ENCODE data around the gene DPEP2NB.
"Not testable (repeated sequence)": the region's sequence is repeated elsewhere in the genome, so short reads cannot be mapped to it uniquely, and the experiment has no call there.

Gene DPEP2NB

DNA sequence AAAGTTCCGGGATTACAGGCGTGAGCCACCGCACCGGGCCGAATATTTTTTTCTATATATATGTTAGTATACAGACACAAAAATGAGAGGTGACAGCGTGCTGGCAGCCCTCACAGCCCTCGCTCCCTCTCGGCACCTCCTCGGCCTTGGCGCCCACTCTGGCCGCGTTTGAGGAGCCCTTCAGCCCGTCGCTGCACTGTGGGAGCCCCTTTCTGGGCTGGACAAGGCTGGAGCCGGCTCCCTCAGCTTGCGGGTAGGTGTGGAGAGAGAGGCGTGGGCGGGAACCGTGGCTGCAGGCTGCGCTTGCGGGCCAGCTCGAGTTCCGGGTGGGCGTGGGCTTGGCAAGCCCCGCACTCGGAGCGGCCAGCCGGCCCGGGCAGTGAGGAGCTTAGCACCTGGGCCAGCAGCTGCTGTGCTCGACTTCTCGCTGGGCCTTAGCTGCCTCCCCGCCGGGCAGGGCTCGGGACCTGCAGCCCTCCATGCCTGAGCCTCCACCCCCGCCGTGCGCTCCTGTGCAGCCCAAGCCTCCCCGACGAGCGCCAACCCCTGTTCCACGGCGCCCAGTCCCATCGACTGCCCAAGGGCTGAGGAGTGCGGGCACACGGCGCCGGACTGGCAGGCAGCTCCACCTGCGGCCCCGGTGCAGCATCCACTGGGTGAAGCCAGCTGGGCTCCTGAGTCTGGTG lies 33.6 kb downstream of the DPEP2NB start:
- DNase-seq (ENCODE audit: low read depth): no peak

DNA sequence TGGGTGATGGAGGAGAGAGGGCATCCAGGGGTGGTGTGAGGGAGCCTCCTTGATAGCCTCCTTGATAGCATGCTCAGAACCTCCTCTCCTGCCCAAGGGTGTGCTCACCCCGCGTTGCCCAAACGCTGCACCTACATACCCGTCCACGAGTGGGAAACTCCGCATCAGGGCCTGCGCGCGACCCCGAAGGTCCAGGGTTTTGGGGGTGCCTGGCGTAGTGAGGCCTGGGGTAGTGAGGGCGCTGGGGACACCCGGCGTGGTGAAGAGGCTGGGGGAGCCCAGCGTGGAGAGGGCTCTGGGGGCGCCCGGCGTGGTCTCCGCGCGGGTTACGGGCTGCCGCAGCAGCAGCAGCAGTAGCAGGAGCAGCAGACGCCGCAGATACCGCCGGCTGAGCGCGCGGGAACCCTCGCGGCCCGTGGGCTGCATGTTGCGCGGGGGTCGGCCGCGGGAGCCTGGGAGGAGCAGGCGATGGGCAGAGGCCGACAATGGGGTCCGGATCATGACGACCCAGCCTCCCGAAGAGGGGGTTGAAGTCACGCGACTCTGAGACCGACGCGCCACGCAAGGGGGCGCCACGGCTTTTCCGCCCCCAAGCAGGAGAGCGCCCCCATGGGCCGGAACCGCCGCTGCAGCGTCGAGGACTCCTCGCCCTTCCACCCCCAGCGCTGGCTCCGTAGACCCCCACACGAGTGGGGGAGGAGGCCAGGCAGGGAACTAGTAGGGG lies 35.6 kb downstream of the DPEP2NB start, which contains the start of gene DPEP3:
Gene DPEP3, minus strand, starts transcription at position 545 of the 724 bp plus-strand sequence. Its CDS starts 119 bp downstream, at position 426.
- DNase-seq (ENCODE audit: low read depth): no peak

DNA sequence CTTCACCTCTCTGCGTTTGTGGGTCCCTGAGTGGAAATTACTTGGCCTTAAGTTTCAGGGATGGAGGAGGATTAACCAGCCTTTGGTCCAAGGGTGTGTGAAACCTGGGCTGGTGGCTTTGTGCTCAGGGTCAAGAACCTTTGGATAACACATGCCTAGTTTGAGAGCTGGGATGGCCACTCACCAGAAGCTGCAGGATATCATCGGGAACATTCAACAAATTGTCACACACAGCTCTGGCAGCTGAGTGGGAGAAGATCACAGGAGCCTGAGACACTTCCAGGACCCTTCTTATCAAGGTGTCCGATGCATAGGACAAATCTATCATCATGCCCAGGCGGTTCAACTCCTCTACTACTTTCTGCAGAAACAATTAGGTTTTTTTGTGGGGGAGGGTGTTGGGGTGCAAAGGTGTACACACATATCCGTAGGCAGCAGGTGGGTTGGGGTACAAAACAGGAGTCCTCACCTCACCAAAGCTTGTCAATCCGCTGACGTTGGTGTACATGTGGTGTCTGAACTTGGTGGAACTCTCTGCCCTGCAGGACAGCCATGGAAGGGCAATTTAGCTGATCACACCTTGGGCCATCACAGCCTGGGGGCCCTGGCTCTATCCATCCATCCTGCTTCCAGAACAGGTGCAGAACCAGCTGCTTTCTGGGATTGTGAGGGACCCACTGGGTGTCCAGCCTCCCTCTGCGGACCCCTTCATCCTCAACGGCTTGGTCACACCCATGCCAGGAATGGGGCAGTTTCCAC lies 38.1 kb downstream of the DPEP2NB start:
- DNase-seq (ENCODE audit: low read depth): no peak

GRCh38 chr16:67977005-67977404 lies 38.7 kb downstream of the DPEP2NB start:
- no peak for DNase-seq (ENCODE audit: low read depth)

DNA sequence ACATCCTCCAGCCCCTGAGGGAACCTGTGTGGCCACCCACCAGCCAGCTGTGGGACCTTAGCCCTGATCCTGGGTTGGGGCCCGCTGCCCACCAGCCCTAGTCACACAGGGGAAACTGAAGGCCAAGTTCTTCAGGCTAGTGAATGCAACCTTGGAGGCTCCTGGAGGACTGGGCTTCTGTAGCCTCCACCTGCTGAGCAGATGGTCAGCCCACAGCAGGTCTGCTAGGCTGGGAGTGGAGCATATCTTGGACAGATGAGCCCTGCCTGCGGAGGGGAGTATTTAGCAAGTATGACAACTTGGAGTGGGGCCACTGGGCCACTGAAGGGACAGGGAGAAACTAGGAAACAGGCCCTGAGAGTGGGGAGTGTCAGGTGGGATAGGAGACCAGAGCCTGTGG lies 39.5 kb downstream of the DPEP2NB start:
- no peak for DNase-seq (ENCODE audit: low read depth)

- DNase-seq (ENCODE audit: low read depth): no peak
These were observed 40.2 kb downstream of the DPEP2NB start for GRCh38 chr16:67975321-67976105.

DNA sequence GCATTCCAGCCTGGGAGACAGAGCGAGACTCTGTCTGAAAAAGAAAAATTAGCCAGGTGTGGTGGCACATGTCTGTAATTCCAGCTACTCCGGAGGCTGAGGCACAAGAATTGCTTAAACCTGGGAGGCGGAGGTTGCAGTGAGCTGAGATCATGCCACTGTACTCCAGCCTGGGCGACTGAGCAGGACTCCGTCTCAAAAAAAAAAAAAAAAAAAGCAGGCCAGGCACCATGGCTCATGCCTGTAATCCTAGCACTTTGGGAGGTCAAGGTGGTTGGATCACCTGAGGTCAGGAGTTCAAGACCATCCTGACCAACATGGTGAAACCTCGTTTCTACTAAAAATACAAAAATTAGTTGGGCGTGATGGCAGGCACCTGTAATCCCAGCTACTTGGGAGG lies 43.4 kb downstream of the DPEP2NB start:
- DNase-seq (ENCODE audit: low read depth): not testable (repeated sequence)

GRCh38 chr16:67971111-67971510 lies 44.6 kb downstream of the DPEP2NB start:
- no peak for DNase-seq (ENCODE audit: low read depth)

DNA sequence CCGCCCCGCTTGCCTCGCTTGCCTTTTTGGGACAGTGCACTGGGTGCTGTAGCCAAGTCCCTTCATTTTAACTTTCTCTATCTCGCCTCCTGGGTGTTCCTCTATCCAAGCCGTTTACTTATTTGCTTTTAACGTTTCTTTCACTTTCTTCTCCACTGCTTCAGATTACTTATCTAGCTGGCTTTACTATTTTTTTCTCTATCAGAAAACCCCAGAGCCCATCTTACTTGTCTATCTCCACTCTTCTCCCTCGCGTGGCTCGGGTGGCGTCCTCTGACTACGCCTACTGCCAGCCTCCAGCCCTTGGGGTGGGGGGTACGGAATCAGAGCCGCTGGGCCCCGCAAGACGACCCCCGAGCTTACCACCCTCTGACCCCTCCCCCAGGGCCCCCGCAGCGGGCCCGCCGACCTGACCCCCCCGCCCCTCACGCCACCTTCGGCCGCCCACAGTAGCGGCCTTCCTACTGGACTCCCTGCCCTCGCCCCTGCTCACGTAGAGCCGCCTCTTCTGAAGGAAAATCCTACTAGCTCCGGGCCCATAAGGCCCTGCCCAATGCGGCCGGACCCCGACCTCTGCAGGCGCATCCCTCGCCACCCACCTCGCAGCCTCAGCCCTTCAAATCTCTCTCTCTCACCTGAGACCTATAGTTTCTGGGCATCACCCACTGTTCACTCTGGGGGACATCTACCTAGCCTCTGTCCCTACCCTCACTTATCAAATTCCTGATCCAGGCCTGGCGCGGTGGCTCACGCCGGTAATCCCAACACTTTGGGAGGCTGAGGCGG lies 46.3 kb downstream of the DPEP2NB start:
- DNase-seq (ENCODE audit: low read depth): no peak

- DNase-seq (ENCODE audit: low read depth): peak; percentile 78
These were observed 47.1 kb downstream of the DPEP2NB start, which contains the start of gene SLC12A4 for GRCh38 chr16:67968400-67969253. SLC12A4 (minus strand) TSS chr16:67968637; CDS start chr16:67968553, 84 bp downstream.

GRCh38 chr16:67967958-67968399 lies 47.7 kb downstream of the DPEP2NB start:
- DNase-seq (ENCODE audit: low read depth): peak; percentile 18

DNA sequence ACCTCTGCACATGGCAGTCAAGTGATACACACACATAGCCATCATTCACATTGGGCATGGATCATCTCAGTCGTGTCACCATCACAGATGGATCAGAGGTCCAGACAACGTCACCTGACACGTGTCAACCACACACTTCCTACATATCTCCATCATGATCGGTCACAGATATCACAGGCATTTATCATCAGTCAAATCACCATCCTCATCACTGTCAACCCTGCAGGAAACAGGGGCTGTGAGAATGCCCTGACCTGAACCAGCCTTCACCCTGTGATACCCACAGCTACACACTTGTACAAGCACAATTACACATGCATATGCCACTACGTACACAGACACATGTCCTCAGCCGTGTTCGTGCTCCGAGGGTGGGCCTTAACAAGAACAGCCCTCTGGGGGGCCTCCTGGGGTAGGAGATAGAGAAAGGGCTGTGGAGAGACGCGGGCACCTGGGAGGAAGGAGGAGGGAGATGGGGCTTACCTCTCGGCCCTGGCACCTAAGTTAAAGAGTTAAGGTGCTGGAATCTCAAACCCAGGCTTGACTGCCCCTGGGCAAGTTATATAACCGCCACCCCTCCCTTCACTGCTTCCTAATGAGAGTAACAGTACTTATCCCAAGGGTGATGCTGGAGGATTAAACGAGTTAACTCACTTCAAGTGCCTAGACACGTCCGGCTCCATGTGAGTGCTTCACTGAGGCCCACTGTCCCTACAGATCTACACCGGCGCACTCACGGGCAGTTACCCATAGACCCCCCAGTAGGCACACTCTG lies 48.3 kb downstream of the DPEP2NB start:
- DNase-seq (ENCODE audit: low read depth): no peak

DNA sequence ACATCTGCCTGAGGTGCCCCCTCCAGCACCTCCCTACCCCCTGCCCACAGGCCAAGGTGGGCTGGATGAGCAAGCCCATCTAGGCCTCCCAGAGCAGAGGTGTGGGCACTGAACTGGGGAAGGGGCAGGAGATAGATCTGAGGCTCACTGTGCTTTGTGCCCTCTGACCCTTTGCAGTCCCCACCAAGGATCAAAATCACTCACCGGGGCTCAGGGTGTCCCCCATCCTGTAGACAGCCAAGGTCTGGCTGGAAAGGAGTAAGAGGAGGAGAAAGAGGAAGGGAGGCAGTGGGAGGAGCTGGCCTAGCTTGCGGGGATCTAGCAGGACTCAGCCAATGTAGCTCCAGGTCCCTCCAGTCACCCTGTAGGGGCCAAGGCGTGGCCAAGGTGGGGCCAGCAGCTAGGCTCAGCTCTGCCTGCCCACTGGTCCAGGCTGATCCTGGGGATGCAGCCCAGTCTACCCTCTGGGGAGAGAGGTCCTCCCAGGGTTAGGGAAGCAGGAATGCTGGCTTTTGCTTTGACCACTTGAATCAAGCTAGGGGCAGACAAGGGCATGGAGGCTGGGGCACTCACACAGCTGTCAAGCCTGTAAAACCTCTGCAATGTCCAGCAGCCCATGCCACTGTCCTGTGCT lies 49.0 kb downstream of the DPEP2NB start:
- no peak for DNase-seq (ENCODE audit: low read depth)

GRCh38 chr16:67965668-67966548 lies 49.8 kb downstream of the DPEP2NB start:
- DNase-seq (ENCODE audit: low read depth): no peak

DNA sequence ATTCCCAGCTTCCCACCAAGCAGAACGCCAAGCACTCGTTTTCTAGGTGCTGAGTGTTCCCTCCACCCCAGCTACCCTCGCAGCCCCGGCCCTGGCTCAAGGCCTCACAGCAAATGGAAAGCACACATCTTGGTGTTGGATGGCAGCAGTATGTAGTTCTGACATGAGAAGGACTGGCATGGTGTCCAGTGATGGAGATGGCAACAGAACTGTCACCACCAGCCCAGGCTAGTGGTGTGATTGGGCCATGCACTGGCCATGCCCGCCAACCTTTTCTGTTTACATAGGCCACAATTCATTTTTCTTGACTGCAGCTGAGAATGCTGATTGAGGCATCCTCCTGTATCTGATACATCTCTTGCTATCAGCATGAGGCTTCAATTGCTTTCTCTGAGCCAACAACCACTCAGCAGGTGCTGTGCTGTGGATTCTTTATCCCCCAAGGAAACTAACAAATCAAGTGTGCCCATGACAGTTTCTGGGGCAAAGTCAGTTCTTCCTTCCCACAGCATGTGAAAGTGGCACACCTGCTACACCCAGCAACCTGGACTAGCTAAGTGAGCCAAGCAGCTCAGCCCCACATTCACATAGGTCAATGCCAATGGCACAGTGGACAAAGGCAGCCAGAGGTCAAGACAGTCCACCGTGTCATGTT lies 51.1 kb downstream of the DPEP2NB start:
- DNase-seq (ENCODE audit: low read depth): no peak

DNA sequence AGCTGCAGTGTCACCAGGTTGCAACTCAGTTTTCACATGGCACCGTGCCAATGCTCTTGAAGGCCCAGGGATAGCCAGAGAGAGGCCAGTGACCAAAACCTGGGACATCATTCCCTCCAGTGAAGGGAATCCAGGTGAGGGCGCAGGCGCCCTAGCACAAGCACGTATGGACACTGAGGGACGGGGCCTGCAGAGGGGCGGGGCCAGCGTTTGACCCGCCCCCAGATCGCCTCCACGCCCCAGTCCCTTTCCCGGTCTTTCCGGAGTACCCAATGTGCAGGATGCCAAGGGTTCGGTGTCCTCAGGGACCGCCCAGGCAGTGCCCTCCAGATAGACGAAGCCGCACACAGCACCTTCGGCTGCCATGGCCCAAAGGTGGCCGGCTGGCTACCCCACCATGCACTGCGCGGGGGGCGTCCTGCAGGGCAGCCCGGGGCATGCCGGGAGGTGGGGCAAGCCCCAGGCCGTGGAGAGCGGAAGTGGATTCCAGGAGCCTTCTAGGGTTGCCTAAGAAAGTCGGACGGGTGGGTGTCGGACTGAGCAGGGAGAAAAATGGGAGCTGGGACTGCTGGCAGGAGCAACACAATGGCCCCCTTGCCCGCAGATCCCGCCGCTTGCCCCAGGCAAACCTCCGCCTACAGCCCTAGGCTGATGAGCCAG lies 51.9 kb downstream of the DPEP2NB start:
- no peak for DNase-seq (ENCODE audit: low read depth)
